H1 (cell line): Measurements from ENCODE around the gene PLXDC2. TPM values are rescaled to one million over a fixed set of nuclear protein-coding genes. Genes with fewer than 3 reads are reported as not detected.

Experiments used
- CBX5 ChIP-seq: fragments of 300-800, 300-1000 bp; sonication (generic); IDR thresholded peaks from 2 replicates; pipeline ENCODE4 v1.7.1; 2016; ENCODE audit warnings: antibody characterized with exemption, low read length, low read depth
- NANOG ChIP-seq: IDR thresholded peaks from 2 replicates; pipeline ENCODE4 v1.6.1; 2011; ENCODE audit warnings: low read length, low read depth, mild to moderate bottlenecking, inconsistent platforms; ENCODE audit not compliant: insufficient read depth, poor library complexity, severe bottlenecking
- POLR2AphosphoS5 ChIP-seq: IDR thresholded peaks from 2 replicates; pipeline ENCODE4 v1.6.1; 2011; ENCODE audit warnings: low read depth, low read length
- RAD21 ChIP-seq, 2 experiments: IDR thresholded peaks in 1 of 2; conservative IDR thresholded peaks in 1 of 2; 2 replicates each; pipeline ENCODE4 v1.6.1; 2011; ENCODE audit warnings: low read depth in 2 of 2, low read length in 2 of 2, improper control_type of control experiment in 1 of 2, inconsistent platforms in 1 of 2, mild to moderate bottlenecking in 1 of 2, moderate library complexity in 1 of 2
- SIN3A ChIP-seq, 2 experiments: IDR thresholded peaks in 1 of 2; conservative IDR thresholded peaks in 1 of 2; 2 replicates each; pipeline ENCODE4 v1.6.1; 2011 to 2012; ENCODE audit warnings: low read length in 2 of 2, improper control_type of control experiment in 1 of 2, low read depth in 1 of 2, mild to moderate bottlenecking in 1 of 2
- SP2 ChIP-seq: IDR thresholded peaks from 2 replicates; pipeline ENCODE4 v1.6.1; 2012; ENCODE audit warnings: mild to moderate bottlenecking, low read length, inconsistent platforms
- SUZ12 ChIP-seq: fragments of 200-600 bp; sonication (generic); IDR thresholded peaks from 2 replicates; pipeline ENCODE4 v1.6.1; 2012; ENCODE audit warnings: mild to moderate bottlenecking, inconsistent platforms, low read length, moderate library complexity, mixed read lengths
- YY1 ChIP-seq: IDR thresholded peaks from 2 replicates; pipeline ENCODE4 v1.6.1; 2011; ENCODE audit warnings: low read depth, mild to moderate bottlenecking, low read length
- polyA plus RNA-seq, 7 experiments: library from polyadenylated mRNA; depleted of rRNA in 3 of 7; stranded (reverse) in 5 of 7; unstranded in 2 of 7; fragments of >200 nt in 5 of 7; fragments of 200-250 nt in 2 of 7; gene quantifications; 1 replicate in 5 of 7; 2 replicates in 1 of 7; 4 replicates in 1 of 7; pipeline versions ENCODE4 v1.2.1 to v1.2.3, GENCODE V29; 2011 to 2013; ENCODE audit warnings: missing spikeins in 2 of 7, mixed read lengths in 2 of 7
- total RNA-seq: library from RNA; stranded (reverse); fragmentation: NEBNext Ultra II Directional; extraction: Animal tissue kit (Norgen Biotek cat#: 25700); gene quantifications from 2 replicates; pipeline ENCODE4 v1.2.1, GENCODE V29; 2021
- TF ChIP-seq, protein P1 (sequence below): fragments of 300-600 bp; sonication (generic); IDR thresholded peaks from 2 replicates; pipeline ENCODE4 v1.7.1; 2012; ENCODE audit warnings: low read length, moderate library complexity, mild to moderate bottlenecking, inconsistent platforms; ENCODE audit not compliant: insufficient replicate concordance

The PLXDC2 gene
- total and polyA plus RNA-seq, 2 of the 8 experiments (the other 6 are each of a cell fraction or from before 2014, with no cell fraction given) = 23.0 to 40.5 TPM

DNA sequence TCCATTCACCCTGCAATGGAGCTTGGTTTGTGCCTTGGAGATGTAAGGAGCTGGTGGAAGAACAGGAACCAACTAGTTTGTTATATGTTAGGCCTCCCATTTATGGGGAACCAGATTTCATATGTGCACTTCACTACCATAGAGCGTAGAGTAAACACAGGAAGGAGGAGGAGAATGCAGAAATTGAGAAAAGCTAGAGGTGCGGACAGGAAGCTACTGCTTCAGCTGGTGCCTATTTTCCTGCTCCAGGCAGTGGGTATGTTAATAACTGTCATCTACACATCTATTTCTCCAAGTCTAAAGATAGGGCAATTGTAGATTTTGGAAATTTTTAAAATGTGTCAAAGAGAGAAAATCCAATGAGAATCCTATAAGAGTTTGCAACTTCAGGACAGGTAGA, 482.2 kb downstream of the PLXDC2 start (continued):
- TF ChIP-seq, protein P1, sequence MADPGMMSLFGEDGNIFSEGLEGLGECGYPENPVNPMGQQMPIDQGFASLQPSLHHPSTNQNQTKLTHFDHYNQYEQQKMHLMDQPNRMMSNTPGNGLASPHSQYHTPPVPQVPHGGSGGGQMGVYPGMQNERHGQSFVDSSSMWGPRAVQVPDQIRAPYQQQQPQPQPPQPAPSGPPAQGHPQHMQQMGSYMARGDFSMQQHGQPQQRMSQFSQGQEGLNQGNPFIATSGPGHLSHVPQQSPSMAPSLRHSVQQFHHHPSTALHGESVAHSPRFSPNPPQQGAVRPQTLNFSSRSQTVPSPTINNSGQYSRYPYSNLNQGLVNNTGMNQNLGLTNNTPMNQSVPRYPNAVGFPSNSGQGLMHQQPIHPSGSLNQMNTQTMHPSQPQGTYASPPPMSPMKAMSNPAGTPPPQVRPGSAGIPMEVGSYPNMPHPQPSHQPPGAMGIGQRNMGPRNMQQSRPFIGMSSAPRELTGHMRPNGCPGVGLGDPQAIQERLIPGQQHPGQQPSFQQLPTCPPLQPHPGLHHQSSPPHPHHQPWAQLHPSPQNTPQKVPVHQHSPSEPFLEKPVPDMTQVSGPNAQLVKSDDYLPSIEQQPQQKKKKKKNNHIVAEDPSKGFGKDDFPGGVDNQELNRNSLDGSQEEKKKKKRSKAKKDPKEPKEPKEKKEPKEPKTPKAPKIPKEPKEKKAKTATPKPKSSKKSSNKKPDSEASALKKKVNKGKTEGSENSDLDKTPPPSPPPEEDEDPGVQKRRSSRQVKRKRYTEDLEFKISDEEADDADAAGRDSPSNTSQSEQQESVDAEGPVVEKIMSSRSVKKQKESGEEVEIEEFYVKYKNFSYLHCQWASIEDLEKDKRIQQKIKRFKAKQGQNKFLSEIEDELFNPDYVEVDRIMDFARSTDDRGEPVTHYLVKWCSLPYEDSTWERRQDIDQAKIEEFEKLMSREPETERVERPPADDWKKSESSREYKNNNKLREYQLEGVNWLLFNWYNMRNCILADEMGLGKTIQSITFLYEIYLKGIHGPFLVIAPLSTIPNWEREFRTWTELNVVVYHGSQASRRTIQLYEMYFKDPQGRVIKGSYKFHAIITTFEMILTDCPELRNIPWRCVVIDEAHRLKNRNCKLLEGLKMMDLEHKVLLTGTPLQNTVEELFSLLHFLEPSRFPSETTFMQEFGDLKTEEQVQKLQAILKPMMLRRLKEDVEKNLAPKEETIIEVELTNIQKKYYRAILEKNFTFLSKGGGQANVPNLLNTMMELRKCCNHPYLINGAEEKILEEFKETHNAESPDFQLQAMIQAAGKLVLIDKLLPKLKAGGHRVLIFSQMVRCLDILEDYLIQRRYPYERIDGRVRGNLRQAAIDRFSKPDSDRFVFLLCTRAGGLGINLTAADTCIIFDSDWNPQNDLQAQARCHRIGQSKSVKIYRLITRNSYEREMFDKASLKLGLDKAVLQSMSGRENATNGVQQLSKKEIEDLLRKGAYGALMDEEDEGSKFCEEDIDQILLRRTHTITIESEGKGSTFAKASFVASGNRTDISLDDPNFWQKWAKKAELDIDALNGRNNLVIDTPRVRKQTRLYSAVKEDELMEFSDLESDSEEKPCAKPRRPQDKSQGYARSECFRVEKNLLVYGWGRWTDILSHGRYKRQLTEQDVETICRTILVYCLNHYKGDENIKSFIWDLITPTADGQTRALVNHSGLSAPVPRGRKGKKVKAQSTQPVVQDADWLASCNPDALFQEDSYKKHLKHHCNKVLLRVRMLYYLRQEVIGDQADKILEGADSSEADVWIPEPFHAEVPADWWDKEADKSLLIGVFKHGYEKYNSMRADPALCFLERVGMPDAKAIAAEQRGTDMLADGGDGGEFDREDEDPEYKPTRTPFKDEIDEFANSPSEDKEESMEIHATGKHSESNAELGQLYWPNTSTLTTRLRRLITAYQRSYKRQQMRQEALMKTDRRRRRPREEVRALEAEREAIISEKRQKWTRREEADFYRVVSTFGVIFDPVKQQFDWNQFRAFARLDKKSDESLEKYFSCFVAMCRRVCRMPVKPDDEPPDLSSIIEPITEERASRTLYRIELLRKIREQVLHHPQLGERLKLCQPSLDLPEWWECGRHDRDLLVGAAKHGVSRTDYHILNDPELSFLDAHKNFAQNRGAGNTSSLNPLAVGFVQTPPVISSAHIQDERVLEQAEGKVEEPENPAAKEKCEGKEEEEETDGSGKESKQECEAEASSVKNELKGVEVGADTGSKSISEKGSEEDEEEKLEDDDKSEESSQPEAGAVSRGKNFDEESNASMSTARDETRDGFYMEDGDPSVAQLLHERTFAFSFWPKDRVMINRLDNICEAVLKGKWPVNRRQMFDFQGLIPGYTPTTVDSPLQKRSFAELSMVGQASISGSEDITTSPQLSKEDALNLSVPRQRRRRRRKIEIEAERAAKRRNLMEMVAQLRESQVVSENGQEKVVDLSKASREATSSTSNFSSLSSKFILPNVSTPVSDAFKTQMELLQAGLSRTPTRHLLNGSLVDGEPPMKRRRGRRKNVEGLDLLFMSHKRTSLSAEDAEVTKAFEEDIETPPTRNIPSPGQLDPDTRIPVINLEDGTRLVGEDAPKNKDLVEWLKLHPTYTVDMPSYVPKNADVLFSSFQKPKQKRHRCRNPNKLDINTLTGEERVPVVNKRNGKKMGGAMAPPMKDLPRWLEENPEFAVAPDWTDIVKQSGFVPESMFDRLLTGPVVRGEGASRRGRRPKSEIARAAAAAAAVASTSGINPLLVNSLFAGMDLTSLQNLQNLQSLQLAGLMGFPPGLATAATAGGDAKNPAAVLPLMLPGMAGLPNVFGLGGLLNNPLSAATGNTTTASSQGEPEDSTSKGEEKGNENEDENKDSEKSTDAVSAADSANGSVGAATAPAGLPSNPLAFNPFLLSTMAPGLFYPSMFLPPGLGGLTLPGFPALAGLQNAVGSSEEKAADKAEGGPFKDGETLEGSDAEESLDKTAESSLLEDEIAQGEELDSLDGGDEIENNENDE = no peak
- no peak for TF ChIP-seq CBX5
- TF ChIP-seq NANOG = no peak
- TF ChIP-seq RAD21 (IDR thresholded peaks at IDR 0.05 in 1 of 2, conservative IDR thresholded peaks at IDR 0.05 in 1 of 2; ENCODE audit: low read depth in 2 of 2, low read length in 2 of 2) = no peak
- TF ChIP-seq SIN3A (conservative IDR thresholded peaks at IDR 0.05 in 1 of 2, IDR thresholded peaks at IDR 0.05 in 1 of 2; ENCODE audit: low read depth in 1 of 2, low read length in 2 of 2) = no peak
- TF ChIP-seq SUZ12 = no peak
- TF ChIP-seq POLR2AphosphoS5 = no peak
- no peak for TF ChIP-seq SP2
- no peak for TF ChIP-seq YY1
